ENCODE measurements around the gene HPCAL1. TPM values are rescaled to one million over a fixed set of nuclear protein-coding genes. Genes with fewer than 3 reads are reported as not detected.

The HPCAL1 gene
- total and polyA plus RNA-seq, 3 experiments from 2014 or later: 44.1 to 96.3 (median 47.6) TPM

DNA sequence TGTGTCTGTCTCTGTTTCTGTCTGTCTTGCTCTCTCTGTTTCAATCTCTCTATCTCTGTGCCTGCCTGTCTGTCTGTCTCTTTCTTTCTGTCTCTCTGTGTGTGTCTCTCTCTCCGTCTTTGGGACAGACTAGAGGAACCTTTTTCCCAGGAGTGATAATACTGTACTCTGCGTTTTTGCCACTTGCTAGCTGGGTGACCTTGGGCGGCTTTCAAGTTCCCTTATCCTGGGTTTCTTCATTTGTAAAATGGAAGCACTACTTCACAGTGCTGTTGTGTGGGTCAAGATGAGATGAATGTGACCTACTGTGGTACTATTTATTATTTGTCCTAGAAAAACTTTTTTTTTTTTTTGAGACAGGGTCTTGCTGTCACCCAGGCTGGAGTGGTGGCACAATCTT lies 42.4 kb downstream of the HPCAL1 start:
- Histone ChIP-seq H3K36me3 (ENCODE audit: insufficient read depth, low read length) (no peaks in the 10 kb centered on the region), H3K27ac (ENCODE audit: low read depth, low read length) (no peak overlapping the region), H3K4me3 (ENCODE audit: low read length) (no peak overlapping the region), H3K4me1 (ENCODE audit: insufficient read depth, low read length) (peaks cover 59% of the 10 kb centered on the region), H3K27me3 (ENCODE audit: insufficient read depth, low read length, poor library complexity, severe bottlenecking) (no peaks in the 10 kb centered on the region), H3K9me3 (ENCODE audit: low read length) (no peaks in the 10 kb centered on the region)
- POLR2A ChIA-PET: no interaction called here
- peaks cover 50 to 75% (median 60%) of the 10 kb centered on the region in 3 donors for H3K4me1 Mint-ChIP-seq
- H3K4me3 Mint-ChIP-seq: peak overlapping the region in 1 of 7 donors; percentile 1
- CTCF ChIA-PET: no interaction called here
- no peaks in the 10 kb centered on the region for H3K9me3 Mint-ChIP-seq
- H3K36me3 Mint-ChIP-seq: peaks cover 0 to 8% (median 5%) of the 10 kb centered on the region in 3 donors
- no peak for DNase-seq
- peak overlapping the region in 6 of 8 donors; percentile 5 to 83 (median 67) for H3K27ac Mint-ChIP-seq
- H3K27me3 Mint-ChIP-seq: no peaks in the 10 kb centered on the region

DNA sequence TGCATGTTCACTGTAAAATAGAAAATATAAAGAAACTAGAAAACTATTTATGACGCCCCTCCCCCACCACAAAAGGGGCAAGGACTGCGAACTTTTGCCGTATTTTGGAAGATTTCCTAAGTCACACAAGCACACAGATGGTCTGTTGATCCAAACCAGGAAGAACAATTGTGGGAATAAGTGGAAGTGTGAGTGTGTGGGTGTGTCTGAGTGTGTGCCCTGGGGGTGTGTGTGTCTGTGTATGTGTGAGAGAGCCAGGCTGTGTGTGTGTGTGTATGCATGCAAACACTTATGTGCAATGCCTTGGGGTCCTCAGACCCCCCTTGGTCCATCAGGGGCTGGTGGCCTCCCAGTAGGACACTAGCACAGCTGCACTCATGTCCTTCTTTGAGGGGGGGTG lies 43.1 kb downstream of the HPCAL1 start:
- Mint-ChIP-seq H3K9me3 (no peaks in the 10 kb centered on the region), H3K4me1 (peaks cover 53 to 74% (median 60%) of the 10 kb centered on the region in 3 donors), H3K36me3 (peaks cover 0 to 6% (median 4%) of the 10 kb centered on the region in 3 donors), H3K27ac (peak overlapping the region in 5 of 8 donors; percentile 6 to 88 (median 64)), H3K27me3 (no peaks in the 10 kb centered on the region), H3K4me3 (peak overlapping the region in 1 of 7 donors; percentile 70)
- ChIA-PET POLR2A (no interaction called here), CTCF (no interaction called here)
- Histone ChIP-seq H3K36me3 (ENCODE audit: insufficient read depth, low read length) (no peaks in the 10 kb centered on the region), H3K27me3 (ENCODE audit: insufficient read depth, low read length, poor library complexity, severe bottlenecking) (no peaks in the 10 kb centered on the region), H3K4me1 (ENCODE audit: insufficient read depth, low read length) (peaks cover 53% of the 10 kb centered on the region), H3K27ac (ENCODE audit: low read depth, low read length) (no peak overlapping the region), H3K9me3 (ENCODE audit: low read length) (no peaks in the 10 kb centered on the region), H3K4me3 (ENCODE audit: low read length) (no peak overlapping the region)
- DNase-seq: no peak

DNA sequence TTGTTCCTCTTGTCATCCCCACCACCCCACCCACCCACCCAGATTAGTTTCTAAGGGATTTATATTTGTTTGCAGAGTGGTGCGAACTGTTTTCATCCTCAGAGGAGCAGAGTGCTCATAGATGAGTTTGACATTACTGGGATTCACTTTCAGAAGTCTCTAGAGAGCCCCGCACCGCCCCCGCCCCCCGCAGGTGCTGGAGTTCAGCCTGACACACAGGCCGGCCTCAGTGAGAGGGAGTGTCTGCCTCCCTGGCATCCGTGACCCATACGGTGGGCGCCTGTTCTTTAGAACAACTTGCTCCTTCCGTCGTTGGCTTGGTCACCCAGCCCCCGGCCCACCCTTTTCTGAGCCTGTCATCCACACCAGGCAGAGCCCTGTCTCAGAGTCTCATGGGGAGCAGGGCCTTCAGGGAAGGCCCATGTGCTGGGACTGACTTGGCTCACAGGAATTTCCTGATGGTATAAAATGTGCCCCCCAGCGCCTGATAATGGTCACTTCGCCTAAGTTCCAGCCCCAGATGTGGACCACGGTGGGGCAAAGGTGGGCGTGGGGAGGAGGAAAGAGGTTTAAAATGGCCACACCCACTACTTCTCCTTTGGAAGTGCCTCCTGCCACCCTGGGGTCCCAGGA lies 44.3 kb downstream of the HPCAL1 start:
- Mint-ChIP-seq H3K4me1 (peaks cover 53 to 75% (median 60%) of the 10 kb centered on the region in 3 donors), H3K27ac (no peak overlapping the region), H3K27me3 (no peaks in the 10 kb centered on the region), H3K4me3 (no peak overlapping the region), H3K9me3 (no peaks in the 10 kb centered on the region), H3K36me3 (peaks cover 0 to 8% (median 8%) of the 10 kb centered on the region in 3 donors)
- Histone ChIP-seq H3K27me3 (ENCODE audit: insufficient read depth, low read length, poor library complexity, severe bottlenecking) (no peaks in the 10 kb centered on the region), H3K27ac (ENCODE audit: low read depth, low read length) (no peak overlapping the region), H3K4me1 (ENCODE audit: insufficient read depth, low read length) (peaks cover 45% of the 10 kb centered on the region), H3K4me3 (ENCODE audit: low read length) (no peak overlapping the region), H3K36me3 (ENCODE audit: insufficient read depth, low read length) (no peaks in the 10 kb centered on the region), H3K9me3 (ENCODE audit: low read length) (no peaks in the 10 kb centered on the region)
- ChIA-PET CTCF (no interaction called here), POLR2A (no interaction called here)
- DNase-seq: no peak

DNA sequence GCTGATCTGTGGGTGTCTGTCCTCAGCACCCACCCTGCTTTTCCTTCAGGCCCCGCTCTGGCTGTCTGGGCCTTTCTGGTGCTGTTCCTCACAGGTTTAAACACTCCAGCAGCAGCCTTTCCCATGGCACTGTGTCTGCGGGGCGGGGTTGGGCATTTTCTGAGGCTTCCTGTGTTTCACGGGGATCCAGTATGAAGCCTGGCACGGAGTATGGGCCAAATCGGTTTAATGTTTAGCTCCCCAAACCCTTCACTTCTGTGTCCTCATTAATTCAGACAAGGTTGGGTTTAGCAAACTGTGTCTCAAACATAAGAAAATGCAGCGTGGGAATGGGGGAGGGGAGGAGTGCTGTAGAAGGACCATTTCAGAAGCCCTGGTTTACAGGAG lies 44.9 kb downstream of the HPCAL1 start:
- Mint-ChIP-seq H3K4me3 (no peak overlapping the region), H3K27ac (peak overlapping the region in 2 of 8 donors; percentile 29 to 55), H3K27me3 (no peaks in the 10 kb centered on the region), H3K9me3 (no peaks in the 10 kb centered on the region), H3K36me3 (peaks cover 0 to 12% (median 8%) of the 10 kb centered on the region in 3 donors), H3K4me1 (peaks cover 56 to 80% (median 65%) of the 10 kb centered on the region in 3 donors)
- Histone ChIP-seq H3K4me3 (ENCODE audit: low read length) (no peak overlapping the region), H3K4me1 (ENCODE audit: insufficient read depth, low read length) (peaks cover 45% of the 10 kb centered on the region), H3K27me3 (ENCODE audit: insufficient read depth, low read length, poor library complexity, severe bottlenecking) (no peaks in the 10 kb centered on the region), H3K27ac (ENCODE audit: low read depth, low read length) (no peak overlapping the region), H3K9me3 (ENCODE audit: low read length) (no peaks in the 10 kb centered on the region), H3K36me3 (ENCODE audit: insufficient read depth, low read length) (no peaks in the 10 kb centered on the region)
- CTCF ChIA-PET: no interaction called here
- no peak for DNase-seq
- POLR2A ChIA-PET: no interaction called here

DNA sequence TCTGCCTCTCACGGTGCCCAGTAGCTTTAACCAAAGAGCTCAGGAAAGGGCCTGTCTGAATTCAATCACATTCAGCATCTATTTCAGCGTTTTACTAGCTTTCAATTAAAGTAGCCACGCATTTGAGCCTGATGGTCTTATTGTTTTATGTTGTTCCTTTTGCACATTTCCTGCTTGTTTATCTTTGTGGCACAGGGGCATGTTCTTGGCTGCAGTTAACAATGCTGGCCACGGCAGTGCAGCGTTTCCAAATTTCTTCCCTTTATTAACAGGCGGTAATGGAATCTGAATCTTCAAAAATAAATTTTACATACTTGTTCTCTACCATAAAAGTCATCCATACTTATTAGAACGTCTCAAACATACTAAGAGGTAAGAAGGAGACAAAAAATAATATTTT lies 46.2 kb downstream of the HPCAL1 start:
- POLR2A ChIA-PET: no interaction called here
- Mint-ChIP-seq H3K4me1 (peaks cover 47 to 78% (median 56%) of the 10 kb centered on the region in 3 donors), H3K36me3 (peaks cover 0 to 13% (median 10%) of the 10 kb centered on the region in 3 donors), H3K9me3 (no peaks in the 10 kb centered on the region), H3K27me3 (no peaks in the 10 kb centered on the region), H3K4me3 (no peak overlapping the region), H3K27ac (no peak overlapping the region)
- Histone ChIP-seq H3K27me3 (ENCODE audit: insufficient read depth, low read length, poor library complexity, severe bottlenecking) (no peaks in the 10 kb centered on the region), H3K9me3 (ENCODE audit: low read length) (no peaks in the 10 kb centered on the region), H3K27ac (ENCODE audit: low read depth, low read length) (no peak overlapping the region), H3K4me1 (ENCODE audit: insufficient read depth, low read length) (peaks cover 31% of the 10 kb centered on the region), H3K4me3 (ENCODE audit: low read length) (no peak overlapping the region), H3K36me3 (ENCODE audit: insufficient read depth, low read length) (no peaks in the 10 kb centered on the region)
- CTCF ChIA-PET: interaction anchor here (1.2 kb wide), 1 partner anchor 43 kb away, joined by 3 read pairs; no protein-coding TSS in a partner anchor
- DNase-seq: no peak

- Mint-ChIP-seq H3K36me3 (peaks cover 0 to 20% (median 13%) of the 10 kb centered on the region in 3 donors), H3K27ac (peak overlapping the region in 6 of 8 donors; percentile 22 to 82 (median 57)), H3K4me3 (no peak overlapping the region), H3K4me1 (peaks cover 45 to 77% (median 54%) of the 10 kb centered on the region in 3 donors), H3K9me3 (no peaks in the 10 kb centered on the region), H3K27me3 (peaks cover 0 to 2% of the 10 kb centered on the region in 2 donors)
- H3K9me3 ChIP-seq (ENCODE audit: low read length): no peaks in the 10 kb centered on the region
- H3K4me3 ChIP-seq (ENCODE audit: low read length): no peak overlapping the region
- DNase-seq: no peak
- H3K27ac ChIP-seq (ENCODE audit: low read depth, low read length): no peak overlapping the region
- H3K4me1 ChIP-seq (ENCODE audit: insufficient read depth, low read length): peaks cover 16% of the 10 kb centered on the region
- CTCF ChIA-PET: interaction anchor here (2.3 kb wide), 1 partner anchor 58 kb away, joined by 6 read pairs; no protein-coding TSS in a partner anchor
- POLR2A ChIA-PET: no interaction called here
- no peaks in the 10 kb centered on the region for H3K27me3 ChIP-seq (ENCODE audit: insufficient read depth, low read length, poor library complexity, severe bottlenecking)
- H3K36me3 ChIP-seq (ENCODE audit: insufficient read depth, low read length): no peaks in the 10 kb centered on the region
These were observed 48.1 kb downstream of the HPCAL1 start for GRCh38 chr2:10350761-10351160.

DNA sequence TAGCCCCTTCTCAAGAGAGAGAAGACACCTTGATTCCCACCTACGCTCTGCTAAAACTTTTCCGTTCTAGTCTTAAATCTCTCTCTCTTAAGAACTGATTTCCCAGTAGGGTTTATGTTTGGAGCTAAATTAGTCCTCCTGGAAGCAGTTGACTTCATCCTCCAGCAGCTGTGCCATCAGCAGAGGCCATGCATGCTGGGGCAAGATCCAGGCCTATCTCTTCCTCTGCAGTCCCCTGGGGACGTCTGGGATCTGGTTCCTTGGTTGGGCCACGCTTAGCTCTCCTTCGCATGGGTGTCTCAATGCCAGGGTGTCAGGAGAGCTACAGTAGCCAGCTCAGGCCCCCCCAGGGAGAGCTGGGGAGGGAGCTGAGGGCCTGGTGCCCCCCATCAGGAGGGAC lies 49.7 kb downstream of the HPCAL1 start:
- Histone ChIP-seq H3K9me3 (ENCODE audit: low read length) (no peaks in the 10 kb centered on the region), H3K36me3 (ENCODE audit: insufficient read depth, low read length) (no peaks in the 10 kb centered on the region), H3K27me3 (ENCODE audit: insufficient read depth, low read length, poor library complexity, severe bottlenecking) (no peaks in the 10 kb centered on the region), H3K4me1 (ENCODE audit: insufficient read depth, low read length) (peaks cover 16% of the 10 kb centered on the region), H3K27ac (ENCODE audit: low read depth, low read length) (no peak overlapping the region), H3K4me3 (ENCODE audit: low read length) (no peak overlapping the region)
- Mint-ChIP-seq H3K36me3 (peaks cover 0 to 25% (median 14%) of the 10 kb centered on the region in 3 donors), H3K4me1 (peaks cover 55 to 79% (median 63%) of the 10 kb centered on the region in 3 donors), H3K9me3 (no peaks in the 10 kb centered on the region), H3K27ac (peak overlapping the region in 5 of 8 donors; percentile 24 to 70 (median 47)), H3K4me3 (peak overlapping the region in 1 of 7 donors; percentile 11), H3K27me3 (peaks cover 0 to 2% of the 10 kb centered on the region in 2 donors)
- no peak for DNase-seq
- CTCF ChIA-PET: interaction anchor here (2.3 kb wide), 1 partner anchor 56 kb away, joined by 6 read pairs; no protein-coding TSS in a partner anchor
- POLR2A ChIA-PET: no interaction called here

DNA sequence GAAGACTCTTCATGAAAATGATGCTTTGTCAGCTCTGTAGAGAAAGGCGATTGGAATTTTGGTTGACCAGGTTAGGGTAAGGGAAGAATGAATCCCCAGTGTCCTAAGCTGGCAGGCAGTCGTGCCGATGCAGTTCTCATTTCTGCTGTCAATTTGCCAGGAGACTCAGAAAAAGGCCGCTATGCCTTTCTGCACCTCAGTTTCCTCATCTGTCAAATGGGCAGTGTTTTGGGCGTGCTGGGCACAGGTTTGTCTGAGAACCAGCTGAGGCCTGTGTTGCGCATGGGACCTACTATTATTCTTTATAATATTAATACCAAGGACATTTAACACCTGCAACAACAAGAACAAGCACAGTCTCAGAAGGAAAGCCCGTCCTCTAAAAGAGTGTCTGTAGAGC lies 50.3 kb downstream of the HPCAL1 start:
- no peaks in the 10 kb centered on the region for H3K9me3 ChIP-seq (ENCODE audit: low read length)
- ChIA-PET POLR2A (no interaction called here), CTCF (interaction anchor here (1.2 kb wide), 1 partner anchor 55 kb away, joined by 3 read pairs; no protein-coding TSS in a partner anchor)
- H3K4me3 ChIP-seq (ENCODE audit: low read length): no peak overlapping the region
- Mint-ChIP-seq H3K4me1 (peaks cover 52 to 77% (median 66%) of the 10 kb centered on the region in 3 donors), H3K4me3 (no peak overlapping the region), H3K9me3 (no peaks in the 10 kb centered on the region), H3K27me3 (peaks cover 0 to 2% of the 10 kb centered on the region in 2 donors), H3K36me3 (peaks cover 0 to 29% (median 14%) of the 10 kb centered on the region in 3 donors), H3K27ac (peak overlapping the region in 1 of 8 donors; percentile 10)
- H3K27ac ChIP-seq (ENCODE audit: low read depth, low read length): no peak overlapping the region
- H3K27me3 ChIP-seq (ENCODE audit: insufficient read depth, low read length, poor library complexity, severe bottlenecking): no peaks in the 10 kb centered on the region
- H3K4me1 ChIP-seq (ENCODE audit: insufficient read depth, low read length): peaks cover 12% of the 10 kb centered on the region
- no peak for DNase-seq
- H3K36me3 ChIP-seq (ENCODE audit: insufficient read depth, low read length): peaks cover 5% of the 10 kb centered on the region
